MM.1S (cell line): ENCODE results near the gene TMEM135.

Experiments used
- DNase-seq: peaks from one replicate; pipeline ENCODE4 v3.0.0-alpha.2; 2015
- H2AFZ ChIP-seq: fragments of 300-600 bp; sonication (generic); 2 replicates; pipeline ENCODE4 v1.6.0; 2016; ENCODE audit warnings: antibody characterized with exemption, low read length
- H3F3A ChIP-seq: fragments of 300-600 bp; sonication (generic); 2 replicates; pipeline ENCODE4 v1.6.1; 2016; ENCODE audit warnings: mild to moderate bottlenecking, antibody characterized with exemption, low read length, moderate library complexity, mixed read lengths; ENCODE audit not compliant: insufficient read depth
- H3K27ac ChIP-seq: fragments of 300-600 bp; sonication (generic); 2 replicates; pipeline ENCODE4 v1.5.1; 2016; ENCODE audit warnings: mild to moderate bottlenecking, low read length
- H3K27me3 ChIP-seq: fragments of 300-600 bp; sonication (generic); replicated peaks from 2 replicates; pipeline ENCODE4 v1.6.0; 2016; ENCODE audit warnings: low read length; ENCODE audit not compliant: insufficient read depth
- H3K36me3 ChIP-seq: fragments of 300-600 bp; sonication (generic); replicated peaks from 2 replicates; pipeline ENCODE4 v1.6.1; 2016; ENCODE audit warnings: mild to moderate bottlenecking, low read length, mixed read lengths; ENCODE audit not compliant: insufficient read depth
- H3K4me1 ChIP-seq: fragments of 300-600 bp; sonication (generic); 2 replicates; pipeline ENCODE4 v1.6.1; 2016; ENCODE audit warnings: low read length, mixed read lengths
- H3K4me2 ChIP-seq: fragments of 300-600 bp; sonication (generic); 2 replicates; pipeline ENCODE4 v1.6.0; 2016; ENCODE audit warnings: low read depth, low read length
- H3K4me3 ChIP-seq: fragments of 300-600 bp; sonication (generic); 2 replicates; pipeline ENCODE4 v1.5.1; 2016; ENCODE audit warnings: low read length, mixed read lengths
- H3K79me2 ChIP-seq: fragments of 300-600 bp; sonication (generic); 2 replicates; pipeline ENCODE4 v1.6.1; 2016; ENCODE audit warnings: mixed run types, low read length, mixed read lengths
- H3K9ac ChIP-seq: fragments of 300-600 bp; sonication (generic); 2 replicates; pipeline ENCODE4 v1.6.1; 2016; ENCODE audit warnings: low read length, mixed read lengths
- H3K9me2 ChIP-seq: fragments of 300-600 bp; sonication (generic); replicated peaks from 2 replicates; pipeline ENCODE4 v1.6.1; 2016; ENCODE audit warnings: mild to moderate bottlenecking, low read length, mixed read lengths; ENCODE audit not compliant: insufficient read depth
- H3K9me3 ChIP-seq: fragments of 300-600 bp; sonication (generic); replicated peaks from 2 replicates; pipeline ENCODE4 v1.6.1; 2016; ENCODE audit warnings: mild to moderate bottlenecking, low read length, mixed read lengths; ENCODE audit not compliant: insufficient read depth
- H4K20me1 ChIP-seq: fragments of 300-600 bp; sonication (generic); 2 replicates; pipeline ENCODE4 v1.6.1; 2016; ENCODE audit warnings: mild to moderate bottlenecking, low read length, moderate library complexity, mixed read lengths; ENCODE audit not compliant: insufficient read depth
- EZH2 ChIP-seq: fragments of 300-600 bp; sonication (generic); optimal IDR thresholded peaks from 2 replicates; pipeline ENCODE3; 2017; ENCODE audit warnings: low read depth, mild to moderate bottlenecking, antibody characterized with exemption, low read length, mixed read lengths
- EZH2phosphoT487 ChIP-seq: fragments of 300-600 bp; sonication (generic); IDR thresholded peaks from 2 replicates; pipeline ENCODE4 v1.6.1; 2018; ENCODE audit warnings: antibody characterized with exemption, low read length
- TF ChIP-seq, protein P1 (sequence below): fragments of 300-600 bp; sonication (generic); IDR thresholded peaks from 2 replicates; pipeline ENCODE4 v1.5.1; 2016; ENCODE audit warnings: antibody characterized with exemption, low read length, mixed read lengths

TMEM135 gene

DNA sequence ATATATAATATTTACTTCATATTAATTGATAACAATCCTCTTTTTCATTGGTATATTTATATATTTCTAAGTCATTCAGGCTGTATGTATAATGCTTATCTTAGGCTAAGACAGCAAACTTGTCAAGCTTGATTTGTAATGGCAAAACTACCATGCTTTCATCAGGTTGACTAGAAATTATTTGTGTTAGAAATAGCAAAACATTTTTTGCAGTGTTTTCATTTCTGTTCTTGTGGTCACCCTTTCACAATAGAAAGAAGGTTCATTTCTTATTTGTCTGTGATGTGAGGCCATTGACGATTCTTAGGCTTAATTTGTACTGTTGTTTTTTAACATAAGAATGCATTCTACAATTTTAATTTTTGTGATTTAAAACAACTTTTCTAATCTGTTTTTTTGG, 197.6 kb downstream of the TMEM135 start:
- H3K27ac ChIP-seq: no peak overlapping the region
- no peak for TF ChIP-seq EZH2phosphoT487
- TF ChIP-seq EZH2: no peak
- TF ChIP-seq, protein P1, sequence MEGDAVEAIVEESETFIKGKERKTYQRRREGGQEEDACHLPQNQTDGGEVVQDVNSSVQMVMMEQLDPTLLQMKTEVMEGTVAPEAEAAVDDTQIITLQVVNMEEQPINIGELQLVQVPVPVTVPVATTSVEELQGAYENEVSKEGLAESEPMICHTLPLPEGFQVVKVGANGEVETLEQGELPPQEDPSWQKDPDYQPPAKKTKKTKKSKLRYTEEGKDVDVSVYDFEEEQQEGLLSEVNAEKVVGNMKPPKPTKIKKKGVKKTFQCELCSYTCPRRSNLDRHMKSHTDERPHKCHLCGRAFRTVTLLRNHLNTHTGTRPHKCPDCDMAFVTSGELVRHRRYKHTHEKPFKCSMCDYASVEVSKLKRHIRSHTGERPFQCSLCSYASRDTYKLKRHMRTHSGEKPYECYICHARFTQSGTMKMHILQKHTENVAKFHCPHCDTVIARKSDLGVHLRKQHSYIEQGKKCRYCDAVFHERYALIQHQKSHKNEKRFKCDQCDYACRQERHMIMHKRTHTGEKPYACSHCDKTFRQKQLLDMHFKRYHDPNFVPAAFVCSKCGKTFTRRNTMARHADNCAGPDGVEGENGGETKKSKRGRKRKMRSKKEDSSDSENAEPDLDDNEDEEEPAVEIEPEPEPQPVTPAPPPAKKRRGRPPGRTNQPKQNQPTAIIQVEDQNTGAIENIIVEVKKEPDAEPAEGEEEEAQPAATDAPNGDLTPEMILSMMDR: no peak
- no peaks in the 10 kb centered on the region for H3K9me3 ChIP-seq
- no peaks in the 10 kb centered on the region for H3K9me2 ChIP-seq
- no peak for DNase-seq
- no peaks in the 10 kb centered on the region for H4K20me1 ChIP-seq
- no peak overlapping the region for H3K4me2 ChIP-seq
- H3K4me1 ChIP-seq: no peaks in the 10 kb centered on the region
- no peaks in the 10 kb centered on the region for H3K27me3 ChIP-seq
- no peaks in the 10 kb centered on the region for H3F3A ChIP-seq
- H3K79me2 ChIP-seq: no peaks in the 10 kb centered on the region
- H3K36me3 ChIP-seq: no peaks in the 10 kb centered on the region
- no peak overlapping the region for H2AFZ ChIP-seq
- H3K9ac ChIP-seq: no peak overlapping the region
- no peak overlapping the region for H3K4me3 ChIP-seq

DNA sequence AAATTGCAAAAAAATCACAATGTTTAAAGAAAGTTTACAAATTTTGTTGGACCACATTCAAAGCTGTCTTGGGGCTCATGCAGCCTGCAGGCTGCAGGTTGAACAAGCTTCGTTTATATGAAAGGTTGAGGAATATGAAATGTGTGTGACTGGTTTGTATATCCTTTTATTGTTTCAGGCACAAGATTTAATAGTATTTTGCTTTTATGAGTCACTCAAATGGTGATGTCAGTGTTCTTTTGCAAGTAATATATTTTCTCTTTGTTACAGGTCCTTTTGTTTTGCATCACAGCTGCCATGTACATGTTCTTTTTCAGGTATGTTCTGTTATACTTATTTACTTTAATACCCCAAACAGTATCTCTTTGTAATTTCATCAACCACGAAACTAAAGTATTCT, 198.6 kb downstream of the TMEM135 start:
- TF ChIP-seq, protein P1: no peak
- TF ChIP-seq EZH2: no peak
- TF ChIP-seq EZH2phosphoT487: no peak
- no peaks in the 10 kb centered on the region for H4K20me1 ChIP-seq
- H3K27ac ChIP-seq: no peak overlapping the region
- no peaks in the 10 kb centered on the region for H3K27me3 ChIP-seq
- H2AFZ ChIP-seq: no peak overlapping the region
- H3K4me2 ChIP-seq: no peak overlapping the region
- no peaks in the 10 kb centered on the region for H3K36me3 ChIP-seq
- H3K79me2 ChIP-seq: no peaks in the 10 kb centered on the region
- DNase-seq: no peak
- H3K9me2 ChIP-seq: no peaks in the 10 kb centered on the region
- H3K9me3 ChIP-seq: no peaks in the 10 kb centered on the region
- H3K4me1 ChIP-seq: no peaks in the 10 kb centered on the region
- no peak overlapping the region for H3K9ac ChIP-seq
- H3K4me3 ChIP-seq: no peak overlapping the region
- no peaks in the 10 kb centered on the region for H3F3A ChIP-seq

DNA sequence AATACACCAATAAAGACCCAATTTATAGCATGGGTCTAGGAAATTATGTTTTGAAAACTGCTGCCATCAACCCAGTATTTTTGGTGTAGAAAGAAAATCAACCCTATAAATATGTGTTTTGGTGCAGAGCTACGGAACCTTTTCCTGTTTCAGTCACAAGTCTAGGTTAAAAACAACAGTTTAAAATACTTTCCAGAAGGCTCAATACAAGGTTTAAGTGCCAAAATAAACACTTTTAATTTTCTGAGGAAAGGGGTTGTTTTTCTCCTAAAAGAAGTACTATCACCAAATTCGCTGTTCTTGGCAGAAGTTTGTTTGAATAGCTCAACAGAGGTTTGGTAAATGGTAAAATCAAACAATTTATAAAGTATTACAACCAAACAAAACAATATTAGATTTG, 201.3 kb downstream of the TMEM135 start:
- Histone ChIP-seq H3K4me2 (no peak overlapping the region), H3F3A (no peaks in the 10 kb centered on the region), H3K27me3 (no peaks in the 10 kb centered on the region), H3K27ac (no peak overlapping the region), H3K4me1 (no peaks in the 10 kb centered on the region), H3K9me2 (no peaks in the 10 kb centered on the region), H3K9me3 (no peaks in the 10 kb centered on the region), H3K36me3 (no peaks in the 10 kb centered on the region), H3K79me2 (no peaks in the 10 kb centered on the region), H3K4me3 (no peak overlapping the region), H3K9ac (no peak overlapping the region), H4K20me1 (no peaks in the 10 kb centered on the region), H2AFZ (no peak overlapping the region)
- DNase-seq: no peak
- TF ChIP-seq EZH2phosphoT487: no peak
- TF ChIP-seq EZH2: no peak
- TF ChIP-seq, protein P1: no peak

DNA sequence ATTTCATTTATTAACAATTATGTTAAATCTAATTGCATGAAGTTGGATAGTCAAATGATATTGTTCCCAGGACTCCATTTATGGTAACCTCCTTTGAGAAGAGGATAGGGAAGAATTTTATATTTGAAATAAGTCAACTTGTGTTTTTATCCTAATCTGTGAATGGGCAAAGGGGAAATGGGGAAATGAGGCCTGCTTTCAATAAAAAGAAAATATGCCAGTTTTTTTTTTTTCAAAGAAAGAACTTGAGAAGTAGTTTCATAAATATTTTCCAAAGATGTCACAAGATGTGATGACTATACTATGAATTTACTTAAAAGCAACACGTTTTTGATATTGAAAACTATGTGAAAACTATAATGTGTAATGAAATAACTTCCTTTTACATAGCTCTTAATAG, 201.8 kb downstream of the TMEM135 start:
- Histone ChIP-seq H3K9ac (no peak overlapping the region), H3K27ac (no peak overlapping the region), H3K9me3 (no peaks in the 10 kb centered on the region), H3K27me3 (no peaks in the 10 kb centered on the region), H4K20me1 (no peaks in the 10 kb centered on the region), H3K4me1 (no peaks in the 10 kb centered on the region), H3K4me3 (no peak overlapping the region), H3K36me3 (no peaks in the 10 kb centered on the region), H3K79me2 (no peaks in the 10 kb centered on the region), H3K4me2 (no peak overlapping the region), H2AFZ (no peak overlapping the region), H3K9me2 (no peaks in the 10 kb centered on the region), H3F3A (no peaks in the 10 kb centered on the region)
- no peak for TF ChIP-seq EZH2
- no peak for TF ChIP-seq EZH2phosphoT487
- TF ChIP-seq, protein P1: no peak
- DNase-seq: no peak
